Activated B cell treated with CpG ODN at 0.5 μM for 24 hours (primary cell): ENCODE results near the gene DKKL1. TPM values are rescaled to one million over a fixed set of nuclear protein-coding genes. Genes with fewer than 3 reads are reported as not detected.

ENCODE experiments used
- ATAC-seq: fragments of 200-7000 bp; cut with Tn5 transposase; one replicate; pipeline ENCODE4 v1.10.0; 2021; ENCODE audit warnings: low read depth, mild to moderate bottlenecking, moderate library complexity
- CTCF ChIA-PET: fragments of 350-600 bp; sonication (Branson Sonifier 250); formaldehyde crosslinking; loops from one replicate; lab custom pipeline; 2021; ENCODE audit warnings: antibody characterized with exemption; lab: Charles Lee
- POLR2A ChIA-PET: fragments of 350-600 bp; sonication (Branson Sonifier 250); formaldehyde crosslinking; loops from one replicate; lab custom pipeline; 2021; ENCODE audit warnings: antibody characterized with exemption; lab: Charles Lee
- DNase-seq: peaks from one replicate; pipeline ENCODE4 v3.0.0; 2022
- H3K27ac Mint-ChIP-seq: one replicate; pipeline ENCODE4 v1.8.0; 2020; ENCODE audit warnings: mixed read lengths
- H3K27me3 Mint-ChIP-seq: one replicate; pipeline ENCODE4 v1.8.0; 2021; ENCODE audit warnings: mixed read lengths
- H3K36me3 Mint-ChIP-seq: one replicate; pipeline ENCODE4 v1.8.0; 2021; ENCODE audit warnings: low read depth, mixed read lengths
- H3K4me1 Mint-ChIP-seq: one replicate; pipeline ENCODE4 v1.8.0; 2021; ENCODE audit warnings: mixed read lengths
- H3K4me3 Mint-ChIP-seq: one replicate; pipeline ENCODE4 v1.8.0; 2020; ENCODE audit warnings: mild to moderate bottlenecking, mixed read lengths
- H3K9me3 Mint-ChIP-seq: one replicate; pipeline ENCODE4 v1.8.0; 2020; ENCODE audit warnings: mixed read lengths
- intact Hi-C: fragments of 100-400 bp; cut with micrococcal nuclease; formaldehyde crosslinking; loops from one replicate; pipeline ENCODE4 v1.15.1; 2024
- total RNA-seq: library from RNA; stranded (reverse); gene quantifications from 2 replicates; pipeline ENCODE4 v1.2.3, GENCODE V29; 2022
- TF ChIP-seq, protein P1 (sequence below): fragments of 200-600 bp; IDR thresholded peaks from one replicate; pipeline ENCODE4 v1.8.0; 2022; ENCODE audit warnings: antibody characterized with exemption, mild to moderate bottlenecking

The DKKL1 gene
- total RNA-seq, 1 donor from 2014 or later: 0.71 TPM

DNA sequence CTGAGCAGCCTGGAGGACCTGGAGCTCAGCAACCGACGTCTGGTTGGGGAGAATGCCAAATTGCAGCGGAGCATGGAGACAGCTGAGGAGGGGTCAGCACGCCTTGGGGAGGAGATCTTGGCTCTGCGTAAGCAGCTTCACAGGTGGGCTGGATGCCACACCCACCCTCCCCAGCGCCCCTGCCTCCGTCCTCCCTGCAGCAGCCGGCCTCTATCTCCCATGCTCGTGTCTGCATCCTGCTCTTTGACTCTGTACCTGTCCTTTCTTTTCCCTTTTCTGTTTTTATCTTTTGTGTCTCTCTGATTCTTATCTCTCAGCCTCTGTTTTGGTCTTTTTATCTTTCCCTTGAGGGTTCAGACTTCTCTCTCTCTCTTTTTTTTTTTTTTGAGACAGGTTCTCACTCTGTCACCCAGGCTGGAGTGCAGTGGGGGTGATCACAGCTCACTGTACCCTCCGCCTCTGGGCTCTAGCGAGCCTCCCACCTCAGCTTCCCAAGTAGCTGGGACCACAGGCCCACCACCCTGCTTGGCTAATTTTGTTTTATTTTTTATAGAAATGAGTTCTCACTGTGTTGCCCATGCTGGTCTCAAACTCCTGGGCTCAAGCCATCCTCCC is 34.4 kb downstream of the DKKL1 start:
- intact Hi-C loops: no loop called here
- TF ChIP-seq, protein P1, sequence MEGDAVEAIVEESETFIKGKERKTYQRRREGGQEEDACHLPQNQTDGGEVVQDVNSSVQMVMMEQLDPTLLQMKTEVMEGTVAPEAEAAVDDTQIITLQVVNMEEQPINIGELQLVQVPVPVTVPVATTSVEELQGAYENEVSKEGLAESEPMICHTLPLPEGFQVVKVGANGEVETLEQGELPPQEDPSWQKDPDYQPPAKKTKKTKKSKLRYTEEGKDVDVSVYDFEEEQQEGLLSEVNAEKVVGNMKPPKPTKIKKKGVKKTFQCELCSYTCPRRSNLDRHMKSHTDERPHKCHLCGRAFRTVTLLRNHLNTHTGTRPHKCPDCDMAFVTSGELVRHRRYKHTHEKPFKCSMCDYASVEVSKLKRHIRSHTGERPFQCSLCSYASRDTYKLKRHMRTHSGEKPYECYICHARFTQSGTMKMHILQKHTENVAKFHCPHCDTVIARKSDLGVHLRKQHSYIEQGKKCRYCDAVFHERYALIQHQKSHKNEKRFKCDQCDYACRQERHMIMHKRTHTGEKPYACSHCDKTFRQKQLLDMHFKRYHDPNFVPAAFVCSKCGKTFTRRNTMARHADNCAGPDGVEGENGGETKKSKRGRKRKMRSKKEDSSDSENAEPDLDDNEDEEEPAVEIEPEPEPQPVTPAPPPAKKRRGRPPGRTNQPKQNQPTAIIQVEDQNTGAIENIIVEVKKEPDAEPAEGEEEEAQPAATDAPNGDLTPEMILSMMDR: no peak
- no peaks in the 10 kb centered on the region for H3K9me3 Mint-ChIP-seq
- no peak overlapping the region for H3K27ac Mint-ChIP-seq
- no peaks in the 10 kb centered on the region for H3K27me3 Mint-ChIP-seq
- ATAC-seq (no peak), DNase-seq (no peak)
- ChIA-PET CTCF (no interaction called here), POLR2A (no interaction called here)
- no peaks in the 10 kb centered on the region for H3K36me3 Mint-ChIP-seq
- peaks cover 4% of the 10 kb centered on the region for H3K4me1 Mint-ChIP-seq
- H3K4me3 Mint-ChIP-seq: no peak overlapping the region

DNA sequence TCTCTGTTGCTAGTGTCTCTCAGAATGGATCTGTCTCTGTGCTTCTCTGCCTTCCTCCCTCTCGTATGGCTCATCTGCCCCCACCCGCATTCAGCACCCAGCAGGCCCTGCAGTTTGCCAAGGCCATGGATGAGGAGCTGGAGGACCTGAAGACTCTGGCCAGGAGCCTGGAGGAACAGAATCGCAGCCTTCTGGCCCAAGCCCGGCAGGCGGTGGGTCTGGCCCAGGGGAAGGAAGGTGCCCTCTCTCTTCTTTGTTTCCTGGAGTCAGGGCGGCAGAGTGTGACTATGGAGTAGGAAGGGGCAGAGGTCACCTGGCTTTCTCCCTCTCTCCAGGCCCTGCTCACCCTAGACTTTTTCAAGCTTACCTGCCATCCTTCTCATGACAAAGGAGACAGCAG is 35.3 kb downstream of the DKKL1 start:
- H3K27me3 Mint-ChIP-seq: no peaks in the 10 kb centered on the region
- no peak overlapping the region for H3K27ac Mint-ChIP-seq
- intact Hi-C loops: no loop called here

DNA sequence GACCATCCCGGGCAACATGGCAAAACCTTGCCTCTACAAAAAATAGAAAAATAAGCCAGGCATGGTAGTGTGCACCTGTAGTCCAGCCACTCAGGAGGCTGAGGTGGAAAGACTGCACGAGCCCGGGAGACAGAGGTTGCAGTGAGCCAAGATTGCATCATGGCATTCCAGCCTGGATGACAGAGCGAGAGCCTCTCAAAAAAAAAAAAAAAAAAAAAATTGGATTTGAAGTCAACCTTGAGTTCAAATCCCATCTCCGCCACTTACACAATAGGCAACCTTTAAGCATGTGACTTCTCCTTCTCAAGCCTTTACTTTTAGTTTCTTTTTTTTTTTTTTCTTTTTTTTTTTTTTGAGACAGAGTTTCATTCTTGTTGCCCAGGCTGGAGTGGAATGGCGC is 36.4 kb downstream of the DKKL1 start:
- H3K4me3 Mint-ChIP-seq: no peak overlapping the region
- H3K9me3 Mint-ChIP-seq: no peaks in the 10 kb centered on the region
- H3K4me1 Mint-ChIP-seq: peaks cover 14% of the 10 kb centered on the region
- ChIA-PET CTCF (no interaction called here), POLR2A (no interaction called here)
- no peaks in the 10 kb centered on the region for H3K36me3 Mint-ChIP-seq
- DNase-seq: no peak
- no peak overlapping the region for H3K27ac Mint-ChIP-seq
- no peak for ATAC-seq
- no peaks in the 10 kb centered on the region for H3K27me3 Mint-ChIP-seq
- intact Hi-C loops: no loop called here
- TF ChIP-seq, protein P1: no peak

More for the DNA sequence above, 35.3 kb downstream of the DKKL1 start:
- ATAC-seq (no peak), DNase-seq (no peak)
- TF ChIP-seq, protein P1: no peak
- POLR2A ChIA-PET: no interaction called here
- Mint-ChIP-seq H3K4me3 (no peak overlapping the region), H3K9me3 (no peaks in the 10 kb centered on the region), H3K36me3 (no peaks in the 10 kb centered on the region), H3K4me1 (peaks cover 12% of the 10 kb centered on the region)
- CTCF ChIA-PET: no interaction called here

DNA sequence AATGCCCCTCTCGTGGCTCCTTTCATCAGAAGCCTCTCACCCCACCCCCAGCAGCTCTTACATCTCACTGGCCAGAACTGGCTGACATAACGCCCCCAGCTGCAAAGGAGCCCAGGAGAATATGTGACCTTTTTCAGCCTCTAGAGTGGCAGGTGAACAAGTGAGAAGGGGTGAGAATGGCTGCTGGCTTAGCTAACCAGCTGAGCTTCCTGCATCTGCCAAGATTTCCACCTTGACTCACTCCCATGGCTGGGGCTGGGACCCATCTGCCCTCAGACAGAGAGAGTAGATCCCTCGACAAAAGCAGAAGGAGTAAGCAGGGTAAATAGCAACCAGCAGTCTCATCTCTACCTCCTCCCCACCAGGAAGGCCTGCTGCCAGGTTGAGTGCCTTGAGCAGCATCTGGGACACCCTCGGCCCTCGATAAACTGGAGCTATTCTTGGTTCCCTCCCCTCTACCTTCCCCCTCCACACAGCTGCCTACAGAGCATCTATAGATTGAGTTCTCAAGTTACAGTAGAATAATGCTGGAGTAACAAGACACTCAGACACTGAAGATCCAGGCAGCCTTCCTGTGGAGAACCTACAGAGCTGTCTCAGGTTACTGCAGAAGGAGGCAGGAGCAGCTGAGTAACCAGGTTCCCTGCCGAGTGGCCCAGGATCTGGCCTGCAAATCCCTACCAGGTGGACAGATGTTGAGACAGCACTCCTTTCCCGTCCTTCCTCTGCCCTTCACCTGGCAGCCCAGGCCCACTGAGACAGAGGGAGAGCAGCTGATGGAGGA is 39.9 kb downstream of the DKKL1 start:
- TF ChIP-seq, protein P1: no peak
- POLR2A ChIA-PET: interaction anchor here (0.5 to 1.7 kb wide), 10 partner anchors 12 to 410 kb away, joined by 3 to 5 read pairs (median 3); partner anchors contain the start of genes ALDH16A1, CD37, PIH1D1 and RUVBL2
- CTCF ChIA-PET: interaction anchor here (0.6 to 1.5 kb wide), 4 partner anchors 12 to 178 kb away, joined by 3 to 7 read pairs (median 3); no protein-coding TSS in a partner anchor

GRCh38 chr19:49407079-49407478 is 43.4 kb downstream of the DKKL1 start:
- H3K27ac Mint-ChIP-seq: no peak overlapping the region
- ATAC-seq (no peak), DNase-seq (no peak)
- intact Hi-C loops: no loop called here
- H3K4me3 Mint-ChIP-seq: no peak overlapping the region
- no peaks in the 10 kb centered on the region for H3K36me3 Mint-ChIP-seq
- POLR2A ChIA-PET: interaction anchor here (0.6 to 1.0 kb wide), 3 partner anchors 51 to 89 kb away, joined by 3 to 5 read pairs (median 3); no protein-coding TSS in a partner anchor
- TF ChIP-seq, protein P1: no peak
- CTCF ChIA-PET: no interaction called here
- no peaks in the 10 kb centered on the region for H3K9me3 Mint-ChIP-seq
- no peaks in the 10 kb centered on the region for H3K27me3 Mint-ChIP-seq
- peaks cover 61% of the 10 kb centered on the region for H3K4me1 Mint-ChIP-seq

More for the DNA sequence above, 39.9 kb downstream of the DKKL1 start:
- no peaks in the 10 kb centered on the region for H3K27me3 Mint-ChIP-seq
- peak; percentile 87 for ATAC-seq
- H3K27ac Mint-ChIP-seq: peak overlapping the region; percentile 77
- peaks cover 28% of the 10 kb centered on the region for H3K4me1 Mint-ChIP-seq
- H3K36me3 Mint-ChIP-seq: no peaks in the 10 kb centered on the region
- H3K9me3 Mint-ChIP-seq: no peaks in the 10 kb centered on the region
- H3K4me3 Mint-ChIP-seq: no peak overlapping the region
- intact Hi-C loops: loop anchor here (1.0 kb wide), 1 partner anchor 12 kb away; no protein-coding TSS in a partner anchor
- no peak for DNase-seq
